HG02852 (cell line): Measurements from ENCODE around the gene BMPR1A.
A peak's percentile ranks its signal among the peaks of the same experiment; 100 is the strongest.

Experiments used
- ATAC-seq: cut with Tn5 transposase; IDR thresholded peaks from one replicate; pipeline ENCODE4 v1.9.1; 2021; ENCODE audit warnings: mild to moderate bottlenecking, moderate library complexity; ENCODE audit not compliant: unreplicated experiment

Gene BMPR1A

DNA sequence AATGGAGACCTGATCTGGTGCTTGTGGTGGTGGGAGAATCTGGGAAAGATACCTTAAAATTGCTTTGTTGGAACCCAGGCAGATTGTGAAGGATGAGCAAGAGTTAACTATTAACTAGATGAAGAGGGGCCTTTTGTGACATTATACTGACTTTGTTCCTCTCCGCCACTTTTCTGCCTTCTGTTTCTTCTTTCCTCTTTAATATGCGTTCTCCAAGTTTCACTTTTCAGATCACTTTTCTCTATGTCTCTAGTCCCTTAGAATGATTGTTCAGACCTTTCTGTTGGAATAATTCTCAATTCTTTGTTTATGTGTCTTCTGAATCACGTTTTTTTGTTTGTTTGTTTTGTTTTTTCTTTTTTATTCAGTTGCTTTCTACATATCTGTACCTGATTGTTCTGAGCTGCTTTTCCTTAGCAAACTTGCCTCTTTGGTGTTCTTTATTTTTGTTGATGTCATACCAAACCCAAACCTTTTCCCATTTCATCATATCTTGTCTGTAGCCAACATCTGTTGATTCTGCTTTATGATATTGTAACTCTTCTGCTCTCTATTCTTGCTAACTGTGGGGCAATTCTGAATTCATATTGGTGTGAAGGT is 2.8 kb downstream of the BMPR1A start:
- ATAC-seq: no peak

DNA sequence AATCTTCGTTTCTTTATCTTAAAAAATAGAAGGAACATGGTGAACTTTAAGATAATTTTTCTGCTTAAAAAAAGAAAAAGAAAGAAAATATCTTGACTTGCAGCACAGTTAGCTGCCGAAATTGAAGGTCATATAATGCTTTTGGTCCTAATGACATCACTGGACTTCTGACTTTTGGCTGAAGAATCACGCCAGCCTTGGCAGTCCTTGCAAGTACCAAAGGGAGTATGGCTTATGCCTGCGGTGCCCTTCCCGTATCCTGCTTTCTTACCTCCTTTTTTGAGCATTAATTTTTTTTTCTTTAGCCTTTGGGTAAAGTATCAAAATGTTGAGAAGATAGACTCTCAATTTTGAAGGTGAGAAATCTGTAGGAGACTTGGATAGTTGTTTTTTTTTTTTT is 7.0 kb downstream of the BMPR1A start:
- ATAC-seq: no peak

DNA sequence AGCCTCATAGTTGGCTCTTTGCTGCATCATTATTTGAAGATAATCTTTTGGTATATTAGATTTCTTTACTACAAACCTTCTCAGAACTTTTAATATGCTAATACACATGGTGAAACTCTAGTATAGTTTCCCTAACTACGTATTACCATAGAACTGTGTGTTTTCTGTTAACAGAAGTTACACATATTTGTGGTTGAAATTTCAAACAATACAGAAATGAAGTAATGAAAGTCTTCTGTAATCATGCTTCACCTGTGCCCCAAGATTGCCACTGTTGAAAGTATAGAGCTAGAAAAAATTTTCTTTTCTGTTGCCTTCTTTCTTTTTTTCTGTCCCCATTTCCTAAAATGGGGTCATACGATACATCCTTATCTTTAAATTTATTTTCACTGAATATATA is 9.1 kb downstream of the BMPR1A start:
- no peak for ATAC-seq

DNA sequence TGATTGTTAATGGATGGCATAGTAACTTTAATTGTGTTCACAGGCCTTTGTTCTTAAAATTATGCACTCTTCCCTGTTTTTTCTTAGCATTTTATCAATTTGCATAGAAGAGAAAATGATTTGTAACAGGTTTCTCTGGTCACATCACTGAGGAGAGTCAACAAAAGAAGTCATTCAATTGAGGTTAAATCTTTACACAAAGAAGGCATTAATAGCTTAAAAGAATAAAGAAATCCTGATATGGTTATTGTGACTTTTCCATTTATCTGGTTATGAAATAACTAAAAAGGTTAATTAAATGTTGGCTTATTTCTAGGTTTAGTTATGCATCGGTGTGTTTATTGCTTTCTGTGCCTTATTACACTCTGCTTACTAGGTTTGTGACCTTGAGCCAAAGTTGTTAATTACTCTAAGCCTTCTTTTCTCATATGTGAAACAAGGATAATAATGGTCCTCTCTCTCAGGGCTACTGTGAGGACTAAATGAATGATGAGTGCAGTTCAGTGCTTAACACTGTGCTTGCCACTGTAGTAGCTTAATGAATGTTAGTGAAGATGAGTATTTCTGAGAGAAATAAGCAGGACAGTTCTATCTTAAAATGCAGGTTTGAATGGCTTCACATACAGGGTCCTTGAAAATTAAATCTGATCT is 12.1 kb downstream of the BMPR1A start:
- ATAC-seq: no peak

DNA sequence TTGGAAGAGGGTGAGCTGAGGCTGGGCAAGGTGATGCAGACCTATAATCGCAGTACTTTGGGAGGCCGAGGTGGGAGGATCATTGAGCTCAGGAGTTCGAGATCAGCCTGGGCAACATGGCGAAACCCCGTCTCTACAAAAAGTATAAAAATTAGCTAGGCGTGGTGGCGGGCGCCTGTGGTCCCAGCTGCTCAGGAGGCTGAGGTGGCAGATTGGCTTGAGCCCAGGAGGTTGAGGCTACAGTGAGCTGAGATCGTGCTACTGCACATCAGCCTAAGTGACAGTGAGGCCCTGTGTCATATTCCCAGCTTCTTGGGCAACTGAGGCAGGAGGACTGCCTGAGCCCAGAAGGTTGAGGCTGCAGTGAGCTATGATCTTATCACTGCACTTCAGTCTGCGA is 13.6 kb downstream of the BMPR1A start:
- ATAC-seq: no peak

DNA sequence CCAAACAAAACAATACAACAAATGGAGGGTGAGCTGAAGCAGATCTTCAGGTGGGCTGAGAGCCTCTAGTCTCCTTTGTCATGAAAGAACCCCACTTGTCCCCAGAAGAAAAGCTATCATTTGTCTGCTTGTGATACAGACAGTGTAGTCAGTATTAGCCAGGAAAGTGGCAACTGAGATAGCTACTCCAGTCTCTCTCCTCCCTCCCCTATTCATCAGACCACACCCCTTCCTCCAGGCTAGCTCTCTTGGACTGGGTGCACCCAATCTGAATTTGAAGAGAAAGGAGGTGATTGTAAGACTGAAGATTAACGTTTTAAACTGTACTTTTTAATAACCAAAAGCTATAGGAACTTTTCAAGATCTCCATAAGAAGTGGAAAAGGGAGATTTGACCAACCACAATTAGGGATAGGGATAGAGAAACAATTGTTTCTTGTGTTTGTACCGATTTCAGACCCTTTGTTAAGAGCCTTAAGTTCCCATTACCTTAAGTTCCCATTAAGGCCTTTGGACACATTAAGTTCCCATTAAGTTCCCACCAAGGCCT is 14.1 kb downstream of the BMPR1A start:
- ATAC-seq: no peak

DNA sequence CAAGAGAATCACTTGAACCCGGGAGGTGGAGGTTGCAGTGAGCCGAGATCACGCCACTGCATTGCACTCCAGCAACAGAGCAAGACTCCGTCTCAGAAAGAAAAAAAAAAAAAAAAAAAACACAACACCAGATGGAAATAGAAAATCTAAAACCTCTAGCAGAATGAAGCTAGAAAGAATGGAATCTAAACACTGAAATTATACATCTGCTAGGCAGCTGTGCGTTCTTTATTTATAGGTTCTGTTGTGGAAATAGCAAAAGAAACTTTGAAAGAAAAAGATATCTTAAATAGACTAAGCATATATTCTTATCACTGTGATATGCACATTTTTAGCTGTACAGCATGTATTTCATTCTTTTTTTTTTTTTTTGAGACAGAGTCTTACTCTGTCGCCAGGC is 17.1 kb downstream of the BMPR1A start:
- no peak for ATAC-seq

DNA sequence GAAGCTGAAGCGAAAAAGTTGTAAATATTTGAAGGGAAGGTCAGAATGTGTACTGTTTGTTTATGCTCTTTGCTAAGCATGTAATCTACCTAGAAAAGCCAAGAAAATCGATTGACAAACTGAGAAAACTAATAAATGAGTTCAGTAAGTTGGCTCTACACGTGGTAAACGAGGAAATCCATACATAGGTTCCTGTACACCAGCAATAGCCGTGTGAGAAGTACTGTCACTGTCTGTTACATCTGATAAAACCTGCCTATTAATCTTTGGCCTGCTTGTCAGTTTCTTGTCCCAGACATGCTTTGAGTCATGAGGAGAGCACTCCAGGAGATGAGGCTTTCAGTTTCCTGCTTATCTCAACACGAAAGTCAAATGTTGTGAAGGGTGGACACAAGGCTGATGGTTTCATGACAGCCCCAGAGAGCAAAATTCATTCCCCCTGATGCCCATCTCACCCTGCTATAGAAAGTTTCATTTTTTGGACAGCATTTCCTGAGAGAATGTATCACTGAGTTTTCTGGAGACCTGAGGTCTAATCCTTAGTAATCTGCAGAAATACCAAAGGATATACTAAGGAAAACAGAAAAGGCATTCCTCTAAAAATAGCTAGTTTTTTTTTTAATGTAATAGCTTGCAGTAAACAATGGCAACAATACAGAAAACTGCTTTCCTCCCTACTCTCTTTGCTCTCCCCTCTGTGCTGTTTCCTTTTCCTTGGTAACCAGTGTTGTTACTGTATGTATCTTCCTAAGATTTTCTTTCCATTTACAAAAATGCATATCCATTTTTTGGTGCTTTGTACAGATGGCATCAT is 18.8 kb downstream of the BMPR1A start:
- ATAC-seq: peak; percentile 82

DNA sequence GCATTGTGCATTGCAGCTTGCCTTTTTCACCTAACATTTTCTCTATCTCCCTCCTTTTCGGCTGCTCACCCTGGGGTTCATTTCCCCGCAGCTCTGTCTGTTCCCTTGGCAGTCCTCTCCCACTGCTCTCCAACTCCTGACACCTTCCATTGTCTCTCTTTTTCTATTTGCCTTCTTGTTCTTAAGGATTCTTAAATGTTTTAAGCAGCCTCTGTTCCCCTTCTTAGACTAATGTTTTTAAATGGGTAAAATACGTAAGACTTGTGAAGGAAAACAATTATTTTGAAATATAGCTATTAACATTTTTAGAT is 19.4 kb downstream of the BMPR1A start:
- ATAC-seq: no peak

DNA sequence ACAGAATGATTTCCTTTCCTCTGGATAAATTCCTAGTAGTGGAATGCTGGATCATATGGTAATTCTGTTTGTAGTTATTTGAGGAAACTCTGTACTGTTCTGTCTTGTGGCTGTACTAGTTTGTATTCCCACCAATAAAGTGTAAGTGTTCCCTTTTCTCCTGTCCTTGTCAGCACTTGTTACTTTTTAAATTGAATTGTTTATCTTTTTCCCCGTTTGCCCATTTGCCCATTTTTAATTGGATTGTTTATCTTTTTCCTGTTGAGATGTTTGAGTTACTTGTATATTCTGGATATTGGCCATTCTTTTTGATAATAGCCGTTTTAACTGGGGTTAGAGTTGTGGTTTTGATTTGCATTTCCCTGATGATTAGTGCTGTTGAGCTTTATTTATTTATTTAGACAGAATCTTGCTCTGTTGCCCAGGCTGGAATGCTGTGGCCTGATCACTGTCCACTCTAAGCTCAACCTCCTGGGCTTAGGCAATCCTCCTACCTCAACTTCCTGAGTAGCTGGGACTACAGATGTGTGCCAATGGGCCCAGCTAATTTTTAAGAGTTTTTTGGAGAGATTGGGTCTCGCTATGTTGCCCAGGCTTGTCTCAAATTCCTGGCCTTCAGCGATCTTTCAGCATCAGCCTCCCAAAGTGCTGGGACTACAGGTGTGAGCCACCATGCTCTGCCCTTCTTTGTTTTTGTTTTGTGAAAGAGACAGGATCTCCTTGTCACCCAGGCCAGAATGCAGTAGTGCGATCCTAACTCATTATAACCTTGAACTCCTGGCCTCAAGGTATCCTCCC is 23.0 kb downstream of the BMPR1A start:
- no peak for ATAC-seq

DNA sequence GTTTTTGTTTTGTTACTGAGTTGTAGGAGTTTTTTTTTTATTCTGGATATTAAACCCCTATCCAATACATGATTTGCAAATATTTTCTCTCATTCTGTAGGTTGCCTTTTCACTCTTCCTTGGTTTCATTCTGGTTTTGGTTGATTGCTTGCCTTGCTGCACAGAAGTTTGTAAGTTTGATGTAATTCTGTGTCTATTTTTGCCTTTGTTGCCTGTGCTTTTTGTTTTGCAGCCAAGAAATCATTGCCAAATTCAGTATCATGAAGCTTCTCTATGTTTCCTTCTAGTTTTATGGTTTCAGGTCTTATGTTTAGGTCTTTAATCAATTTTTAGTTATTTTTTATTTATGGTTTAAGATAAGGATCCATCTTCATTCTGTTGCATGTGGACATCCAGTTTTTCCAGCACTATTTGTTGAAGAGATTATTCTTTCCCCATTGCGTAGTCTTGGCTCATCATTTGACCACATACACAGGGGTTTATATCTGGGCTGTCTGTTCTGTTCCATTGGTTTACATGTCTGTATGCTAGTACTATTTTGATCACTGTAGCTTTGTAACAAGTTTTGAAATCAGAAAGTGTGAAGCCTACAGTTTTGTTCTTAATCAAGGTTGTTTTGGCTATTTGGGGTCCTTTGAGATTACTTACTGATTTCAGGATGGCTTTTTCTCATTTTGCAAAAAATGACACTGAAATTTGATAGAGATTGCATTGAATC is 26.4 kb downstream of the BMPR1A start:
- peak; percentile 95 for ATAC-seq

DNA sequence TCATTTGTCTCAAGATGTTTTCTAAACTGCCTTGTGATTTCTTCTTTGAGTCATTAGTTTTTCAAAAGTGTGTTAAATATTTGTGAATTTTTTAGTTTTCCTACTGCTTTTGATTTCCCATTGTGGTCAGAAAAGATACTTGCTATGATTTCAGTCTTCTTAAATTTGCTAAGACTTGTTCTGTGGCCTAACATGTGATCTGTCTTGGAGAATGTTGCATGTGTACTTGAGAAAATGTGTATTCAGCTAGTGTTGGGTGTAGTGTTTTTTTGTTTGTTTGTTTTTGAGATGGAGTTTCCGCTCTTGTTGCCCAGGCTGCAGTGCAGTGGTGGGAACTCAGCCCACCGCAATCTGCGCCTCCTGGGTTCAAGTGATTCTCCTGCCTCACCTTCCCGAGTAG is 28.6 kb downstream of the BMPR1A start:
- no peak for ATAC-seq

DNA sequence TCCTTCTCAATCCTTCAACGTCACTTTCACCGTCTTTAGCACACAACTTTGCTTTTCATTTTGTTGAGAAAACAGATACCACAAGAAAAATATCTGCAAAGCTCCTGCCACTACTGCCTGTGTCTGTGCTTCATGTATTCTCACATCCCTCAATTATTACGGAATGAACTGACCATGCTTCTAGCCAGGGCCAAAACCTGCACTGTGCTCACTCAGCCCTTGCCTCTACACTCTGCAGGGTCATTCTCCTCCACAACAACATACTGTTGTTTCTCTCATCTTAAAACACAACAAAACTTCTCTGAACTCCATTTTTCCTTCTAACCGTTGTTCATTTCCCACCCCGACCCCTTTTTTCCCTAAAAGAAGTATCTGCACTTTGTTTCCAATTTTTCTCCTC is 29.5 kb downstream of the BMPR1A start:
- ATAC-seq: no peak

DNA sequence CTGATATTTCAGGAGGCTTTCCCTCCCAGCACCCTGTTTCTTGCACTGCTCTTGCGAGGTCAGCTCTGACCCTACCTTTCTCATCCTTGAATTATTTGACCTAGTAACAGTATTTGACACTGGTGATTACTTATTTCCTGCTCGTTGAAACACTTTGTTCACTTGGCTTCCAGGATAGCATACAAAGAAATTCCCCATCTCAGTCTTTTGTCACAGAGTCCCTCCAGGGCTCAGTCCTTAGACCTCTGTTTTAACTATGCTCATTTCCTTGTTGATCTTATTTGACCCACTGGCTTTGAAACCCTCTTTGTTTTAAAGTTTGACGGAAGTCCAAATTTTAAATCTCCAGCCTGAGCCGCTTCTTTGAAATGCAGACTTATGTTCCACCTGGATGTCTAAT is 29.9 kb downstream of the BMPR1A start:
- no peak for ATAC-seq

DNA sequence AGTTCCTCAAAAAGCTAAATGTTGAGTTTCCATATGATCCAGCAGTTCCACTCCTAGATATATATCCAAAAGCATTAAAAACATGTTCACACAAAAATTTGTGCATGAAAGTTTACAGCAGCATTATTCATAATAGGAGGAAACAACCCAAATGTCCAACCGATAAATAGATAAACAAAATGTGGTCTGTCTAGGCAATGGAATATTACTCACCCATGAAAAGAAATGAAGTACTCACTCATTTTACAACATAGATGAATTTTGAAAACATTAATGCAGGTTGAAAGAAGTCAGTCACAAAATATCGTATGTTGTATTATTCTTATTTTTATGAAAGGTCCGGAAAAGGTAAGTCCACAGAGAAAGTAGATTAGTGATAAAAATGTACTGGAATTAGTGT is 34.0 kb downstream of the BMPR1A start:
- ATAC-seq: no peak

DNA sequence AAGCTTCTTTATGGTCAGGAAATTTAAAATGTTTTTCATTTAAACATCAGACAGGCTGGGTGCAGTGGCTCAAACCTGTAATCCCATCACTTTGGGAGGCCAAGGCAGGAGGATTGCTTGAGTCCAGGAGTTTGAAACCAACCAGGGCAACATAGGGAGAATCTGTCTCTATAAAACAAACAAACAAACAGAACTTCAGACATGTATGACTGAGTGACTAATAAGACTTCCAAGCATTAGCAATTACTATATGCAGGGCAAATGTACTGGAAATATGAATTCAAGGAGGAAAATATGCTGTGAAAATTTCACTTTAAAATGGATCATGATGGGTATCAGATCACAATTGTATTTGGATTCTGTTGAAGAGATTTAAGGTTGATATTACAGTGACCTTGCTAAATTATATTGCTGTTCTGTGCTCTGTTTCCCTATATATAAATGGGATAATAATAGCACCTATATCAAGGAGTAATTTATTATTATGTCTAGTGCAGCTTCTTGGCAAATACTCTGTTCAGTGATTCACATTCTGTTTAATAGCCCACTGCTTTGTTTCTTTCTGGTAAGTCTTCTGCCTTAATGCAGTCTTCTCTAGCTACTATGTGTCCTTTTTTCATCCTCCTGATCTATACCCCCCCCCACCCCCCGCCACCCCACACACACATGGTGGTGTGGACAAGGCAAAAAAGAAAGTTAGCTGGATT is 36.2 kb downstream of the BMPR1A start:
- ATAC-seq: no peak

DNA sequence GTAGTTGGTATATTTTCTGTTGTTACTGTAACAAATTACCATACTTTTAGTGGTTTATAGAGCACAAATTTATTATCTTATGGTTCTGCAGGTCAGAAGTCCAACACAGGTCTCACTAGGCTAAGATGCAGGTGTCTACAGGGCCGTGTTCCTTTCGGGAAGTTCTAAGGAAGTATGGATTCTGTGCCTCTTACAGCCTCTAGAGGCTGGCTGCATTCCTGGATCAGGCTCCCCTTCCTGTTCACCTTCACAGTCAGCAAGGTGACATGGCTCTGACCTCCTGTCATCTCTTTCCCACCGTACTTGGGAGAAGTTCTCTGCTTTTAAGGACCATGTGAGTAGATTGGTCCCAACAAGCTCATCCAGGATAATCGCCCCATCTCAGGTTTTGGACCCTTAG is 37.3 kb downstream of the BMPR1A start:
- ATAC-seq: no peak

DNA sequence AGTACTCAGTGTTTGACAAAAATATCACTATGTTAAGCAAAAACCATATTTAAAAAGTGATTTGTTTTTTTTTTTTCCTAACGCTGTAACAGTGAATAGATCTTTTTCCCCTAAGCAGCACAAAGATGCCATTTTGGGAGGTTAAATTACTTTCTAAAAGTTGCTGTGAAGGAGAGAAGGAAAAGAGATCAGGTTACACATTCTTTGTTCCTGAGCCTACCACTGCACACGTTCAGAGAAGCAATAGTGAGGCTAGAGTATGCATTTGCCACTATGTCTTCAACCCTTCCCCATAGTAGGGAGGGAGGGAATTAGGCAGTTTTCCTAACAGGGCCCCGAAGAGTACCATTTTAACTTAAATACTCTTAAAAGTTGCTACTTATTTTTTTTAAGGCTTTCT is 38.9 kb downstream of the BMPR1A start:
- no peak for ATAC-seq

DNA sequence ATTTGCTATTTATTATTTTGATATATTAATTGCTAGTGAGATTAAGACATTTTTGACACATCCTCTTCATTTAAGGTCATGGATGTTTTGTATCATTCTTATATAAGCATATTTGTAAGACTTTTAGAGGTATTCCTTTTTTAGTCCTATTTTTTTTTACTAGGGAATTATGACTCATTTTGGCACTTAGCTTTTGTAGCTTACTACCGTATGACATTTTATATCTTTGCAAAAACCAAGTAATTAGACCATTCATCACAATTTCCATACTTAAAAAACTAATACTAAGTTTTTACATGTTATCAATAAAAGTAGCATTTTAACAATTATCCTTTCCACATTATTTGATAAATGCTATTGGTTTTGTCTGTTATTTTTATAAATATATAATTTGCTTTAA is 41.6 kb downstream of the BMPR1A start:
- ATAC-seq: no peak

DNA sequence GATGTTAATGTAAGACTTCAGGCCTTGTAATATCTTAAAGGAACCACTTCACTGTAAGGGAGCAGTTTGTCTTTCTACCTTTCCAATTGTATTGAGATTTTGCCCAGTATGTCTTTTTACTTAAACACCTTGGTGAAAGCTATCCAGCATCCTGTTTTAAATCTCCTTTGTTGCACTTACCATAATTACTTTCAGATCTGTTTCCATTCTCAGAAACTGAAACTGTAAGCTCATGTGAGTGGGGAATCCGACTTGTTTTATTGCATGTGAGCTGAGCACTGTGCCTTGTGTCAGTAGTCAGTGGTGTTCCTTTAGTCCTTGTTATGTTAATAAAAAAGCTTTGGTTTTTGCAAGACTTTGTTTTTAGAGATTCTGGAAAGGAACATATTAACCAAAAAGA is 42.2 kb downstream of the BMPR1A start:
- peak; percentile 78 for ATAC-seq
